HG03045 (cell line): ENCODE data around the gene MUC5AC.
"Not testable (repeated sequence)": the region's sequence is repeated elsewhere in the genome, so short reads cannot be mapped to it uniquely, and the experiment has no call there.

Experiments
- ATAC-seq: cut with Tn5 transposase; IDR thresholded peaks from one replicate; pipeline ENCODE4 v1.9.1; 2021; ENCODE audit warnings: mild to moderate bottlenecking, moderate library complexity; ENCODE audit not compliant: unreplicated experiment

Gene MUC5AC

GRCh38 chr11:1206391-1207271 lies 48.9 kb downstream of the MUC5AC start:
- no peak for ATAC-seq

DNA sequence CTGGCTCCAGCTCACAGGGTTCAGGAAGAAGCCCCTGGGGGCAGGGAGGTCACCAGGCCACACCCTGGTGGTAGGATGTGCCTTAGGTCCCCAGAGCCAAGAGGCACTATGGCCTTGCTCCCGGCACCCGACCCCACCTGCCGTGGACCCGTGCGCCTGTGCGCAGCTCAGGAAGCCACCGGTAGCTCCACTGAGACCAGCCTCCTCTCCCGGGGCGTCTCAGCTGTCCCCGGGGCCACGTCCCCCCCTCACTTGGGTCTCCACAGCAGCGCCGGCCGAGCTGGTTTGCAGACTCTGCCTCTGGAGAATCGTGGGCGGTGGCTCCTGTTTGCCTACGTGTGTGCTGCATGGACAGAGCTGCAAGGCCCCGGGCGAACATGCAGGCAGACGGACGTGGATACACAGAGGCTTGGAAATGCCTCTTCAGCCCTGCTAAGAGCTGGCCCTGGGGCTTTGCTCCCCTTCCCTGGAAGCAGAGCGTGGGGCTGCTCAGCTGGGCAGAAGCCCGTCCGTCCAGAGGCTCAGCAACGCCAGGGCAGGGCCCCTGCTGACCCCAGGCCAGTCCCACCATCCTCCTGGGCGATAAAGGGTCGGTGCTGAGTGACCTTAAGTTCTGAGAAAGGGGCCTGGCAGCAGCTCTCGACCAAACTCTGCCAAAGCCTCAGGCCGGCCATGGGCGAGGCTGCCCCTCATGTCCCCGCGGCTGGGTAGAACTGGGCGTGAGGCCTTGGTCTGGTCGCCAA lies 49.8 kb downstream of the MUC5AC start:
- ATAC-seq: no peak

DNA sequence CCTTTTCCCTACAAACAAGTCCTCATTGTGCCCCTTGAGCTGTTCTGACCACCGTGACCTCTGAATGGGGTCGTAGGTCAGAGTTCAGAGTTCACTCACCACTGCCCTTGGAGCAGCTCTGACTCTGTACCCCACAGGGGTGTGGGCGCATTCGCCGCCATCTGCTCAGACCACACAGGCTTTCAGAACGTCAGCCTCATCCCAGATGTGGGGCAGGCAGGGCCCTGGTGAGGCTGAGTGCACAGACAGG lies 50.3 kb downstream of the MUC5AC start:
- ATAC-seq: no peak

GRCh38 chr11:1208394-1209261 lies 50.9 kb downstream of the MUC5AC start:
- no peak for ATAC-seq

DNA sequence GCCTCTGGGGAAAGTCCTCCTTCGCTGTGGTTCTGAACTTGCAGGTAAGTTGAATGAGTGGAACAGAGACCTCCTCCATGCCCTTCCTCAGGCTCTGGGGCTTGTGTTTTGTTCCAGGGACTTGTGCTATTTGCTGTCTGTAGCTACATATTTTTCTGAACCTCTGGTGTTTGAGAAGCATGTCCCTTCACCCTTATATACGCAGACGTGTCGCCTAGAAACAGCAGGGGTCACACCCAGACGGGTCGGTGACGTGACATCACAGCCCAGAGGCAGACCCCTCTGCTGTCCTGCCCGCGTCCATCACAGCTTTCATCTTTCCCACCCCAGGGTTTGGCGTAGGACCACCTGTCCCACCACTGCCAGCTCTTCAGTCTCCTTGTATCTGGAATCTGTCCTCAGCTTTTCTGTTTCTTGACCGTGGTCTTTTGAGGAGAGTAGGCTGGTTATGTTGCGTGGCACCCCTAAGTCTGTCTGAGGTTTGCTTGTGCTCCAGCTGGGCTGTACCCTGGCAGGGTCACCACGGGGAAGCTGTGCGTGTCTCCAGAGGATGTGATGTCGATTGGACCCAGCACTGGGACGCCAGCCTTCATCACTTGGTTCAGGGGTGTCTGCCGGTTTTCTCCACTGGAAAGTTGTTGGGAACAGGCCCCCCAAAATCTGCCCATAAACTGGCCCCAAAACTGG lies 51.8 kb downstream of the MUC5AC start:
- no peak for ATAC-seq

GRCh38 chr11:1211838-1212237 lies 54.1 kb downstream of the MUC5AC start:
- ATAC-seq: no peak

DNA sequence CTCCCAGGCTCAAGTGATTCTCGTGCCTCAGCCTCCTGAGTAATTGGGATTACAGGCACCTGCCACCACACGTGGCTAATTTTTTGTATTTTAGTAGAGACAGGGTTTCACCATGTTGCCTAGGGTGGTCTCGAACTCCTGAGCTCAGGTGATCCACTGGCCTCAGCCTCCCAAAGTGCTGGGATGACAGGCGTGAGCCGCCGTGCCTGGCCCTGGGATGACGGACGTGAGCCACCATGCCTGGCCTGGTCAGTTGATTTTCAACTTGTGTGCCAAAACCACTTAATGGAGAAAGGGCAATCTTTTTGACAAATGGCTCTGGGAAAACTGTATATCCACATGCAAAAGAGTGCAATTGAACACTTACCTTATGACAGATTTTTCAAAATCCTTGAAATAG lies 58.1 kb downstream of the MUC5AC start:
- not testable (repeated sequence) for ATAC-seq

- no peak for ATAC-seq
Measured at GRCh38 chr11:1217151-1217550, 59.4 kb downstream of the MUC5AC start.

DNA sequence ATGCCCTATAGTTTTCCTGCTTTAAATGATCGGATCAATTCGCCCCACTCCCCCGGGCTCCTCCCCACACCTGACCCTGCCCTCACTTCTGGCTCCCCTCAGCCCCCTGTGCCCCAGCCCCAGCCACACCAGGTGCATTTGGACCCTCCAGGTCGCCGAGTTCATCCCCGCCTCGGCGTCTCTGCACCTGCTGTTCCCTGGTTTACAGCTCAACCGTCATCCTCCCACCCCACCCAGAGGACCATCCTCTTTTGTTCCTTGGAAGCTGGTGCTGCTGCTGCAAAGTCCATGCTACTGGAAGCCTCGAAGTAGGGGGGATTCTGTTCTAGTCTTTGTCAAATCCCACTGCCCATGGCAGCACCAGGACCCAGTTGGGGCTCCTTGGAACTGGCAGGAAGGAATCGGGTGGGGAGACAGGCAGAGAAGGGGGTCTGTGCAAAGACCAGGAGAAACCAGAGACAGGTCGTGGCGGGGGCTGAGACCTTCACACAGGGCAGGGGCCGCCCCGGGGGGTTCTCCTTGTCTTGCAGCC lies 60.6 kb downstream of the MUC5AC start:
- ATAC-seq: no peak

DNA sequence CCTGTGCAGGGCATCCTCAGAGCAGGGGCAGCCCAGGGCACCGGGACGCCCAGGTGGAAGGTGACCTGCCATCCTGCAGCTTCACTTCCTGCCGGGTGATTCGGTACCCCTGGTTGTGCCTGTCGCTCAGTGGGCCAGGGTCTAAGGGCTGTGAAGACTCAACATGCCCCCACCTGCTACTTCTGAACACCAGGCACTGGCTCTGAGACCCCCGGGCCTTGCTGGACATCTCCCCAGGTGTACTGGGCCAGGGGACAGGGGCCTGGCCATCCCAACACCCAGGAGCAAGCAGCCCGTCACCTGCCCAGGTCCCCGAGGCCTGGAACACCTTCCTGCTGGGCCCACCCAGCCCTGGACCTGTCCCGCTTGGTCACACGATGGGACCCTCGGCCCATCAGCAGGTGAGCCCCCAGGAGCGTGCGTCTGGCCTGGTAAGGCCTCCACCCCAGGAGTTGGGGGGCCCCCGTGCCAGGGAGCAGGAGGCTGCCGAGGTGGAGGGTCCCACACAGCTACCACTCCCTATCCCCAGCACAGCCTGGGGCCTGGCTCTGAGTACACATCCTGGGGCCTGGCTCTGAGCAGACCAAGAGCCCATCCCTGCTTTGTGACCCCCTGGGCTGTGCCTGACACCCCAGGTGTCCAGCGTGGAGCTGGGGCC lies 61.2 kb downstream of the MUC5AC start:
- no peak for ATAC-seq

GRCh38 chr11:1219446-1219833 lies 61.7 kb downstream of the MUC5AC start:
- no peak for ATAC-seq

- ATAC-seq: no peak
Measured at GRCh38 chr11:1219834-1220815, 62.4 kb downstream of the MUC5AC start.

DNA sequence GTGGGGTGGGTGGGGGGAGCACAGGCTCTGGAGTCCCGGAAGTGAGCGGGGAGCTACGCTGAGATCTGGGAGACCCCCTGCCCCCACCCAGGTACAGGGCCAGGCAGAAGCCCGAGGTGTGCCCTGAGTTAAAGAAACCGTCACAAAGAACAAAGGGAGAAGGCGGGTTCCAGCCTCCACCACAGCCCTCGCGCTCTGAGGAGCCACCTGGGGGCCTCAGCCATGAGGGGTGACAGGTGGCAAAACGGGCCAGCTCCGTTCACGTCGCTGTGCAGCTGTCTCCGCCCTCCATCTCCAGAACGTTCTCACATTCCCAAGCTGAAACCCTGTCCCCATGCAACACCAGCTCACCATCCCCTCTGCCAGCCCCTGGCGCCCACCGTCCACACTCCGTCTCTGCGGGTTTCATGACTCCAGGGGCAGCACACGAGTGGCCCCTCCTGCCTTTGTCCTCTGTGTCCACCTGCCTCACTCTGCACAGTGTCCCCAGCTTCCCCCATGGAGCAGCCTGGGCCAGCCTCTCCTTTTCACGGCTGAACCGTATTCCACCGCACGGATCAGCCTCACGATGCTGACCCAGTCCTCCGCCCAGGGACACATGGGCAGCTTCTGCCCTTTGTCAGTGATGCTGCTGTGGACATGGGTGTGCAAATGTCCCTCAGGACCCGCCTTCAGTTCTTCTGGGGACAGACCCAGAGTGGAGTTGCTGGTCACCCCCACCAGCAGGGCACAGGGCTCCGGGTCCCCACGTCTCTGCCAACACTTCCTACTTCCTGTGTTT lies 63.4 kb downstream of the MUC5AC start:
- no peak for ATAC-seq

DNA sequence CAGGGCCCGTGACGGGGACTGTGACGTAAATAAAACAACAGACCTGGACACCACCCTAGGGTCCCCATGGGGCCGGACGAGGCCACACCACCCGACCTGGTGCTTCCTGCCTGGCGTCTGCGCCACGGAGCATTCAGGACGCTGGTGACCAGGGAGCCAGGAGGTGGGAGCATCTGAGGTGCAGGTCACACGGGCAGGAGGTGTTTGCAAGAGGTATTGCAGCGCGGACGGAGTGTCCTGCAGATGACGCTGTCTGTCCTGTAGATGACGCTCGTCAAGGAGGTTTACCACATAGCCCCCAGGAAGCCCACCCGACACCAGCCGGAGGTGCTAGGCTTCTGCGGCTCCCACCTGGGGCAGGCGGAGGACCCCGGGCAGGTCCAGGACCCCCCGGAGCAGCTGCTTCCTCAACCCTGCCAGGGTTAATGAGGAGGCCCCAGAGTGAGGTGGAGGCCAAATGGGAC lies 64.1 kb downstream of the MUC5AC start:
- no peak for ATAC-seq

DNA sequence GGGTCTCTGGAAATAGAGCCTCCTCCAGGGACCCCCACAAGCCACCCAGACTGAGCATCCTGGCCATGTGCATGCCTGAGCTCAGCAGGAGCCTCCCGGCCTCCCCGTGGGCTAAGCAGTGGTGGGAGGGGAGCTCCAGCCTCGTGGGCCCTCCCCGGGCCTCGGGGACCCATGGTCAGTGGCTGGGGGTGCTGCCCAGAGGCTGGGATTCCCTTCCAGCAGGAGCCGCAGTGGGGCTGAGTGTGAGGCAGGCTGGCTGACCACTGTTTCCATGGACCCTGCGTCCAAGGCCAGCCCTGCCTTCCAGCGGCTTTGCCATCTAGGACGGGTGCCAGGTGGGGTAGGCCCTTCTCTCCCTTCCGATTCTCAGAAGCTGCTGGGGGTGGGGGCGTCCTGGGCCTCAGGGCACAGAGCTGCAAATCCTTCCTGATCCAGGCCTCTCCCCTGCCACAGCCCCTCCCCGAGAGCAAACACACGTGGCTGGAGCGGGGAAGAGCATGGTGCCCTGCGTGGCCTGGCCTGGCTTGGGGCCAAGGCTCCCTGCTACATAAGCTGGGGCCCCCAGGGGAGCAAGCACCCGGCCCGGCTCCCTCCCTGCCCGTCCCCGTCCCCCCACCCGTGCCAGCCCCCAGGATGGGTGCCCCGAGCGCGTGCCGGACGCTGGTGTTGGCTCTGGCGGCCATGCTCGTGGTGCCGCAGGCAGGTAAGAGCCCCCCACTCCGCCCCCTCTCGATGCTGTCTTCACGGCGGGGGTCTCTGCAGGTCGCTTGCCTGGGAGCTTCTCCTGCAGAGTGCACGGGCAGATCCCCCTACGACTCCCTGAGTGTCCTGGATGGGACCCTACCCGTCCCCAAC lies 65.0 kb downstream of the MUC5AC start, which contains the start of gene MUC5B:
TSS of gene MUC5B (plus strand) at position 576 of the 855 bp plus-strand sequence. CDS start at position 634, 58 bp downstream.
- no peak for ATAC-seq

DNA sequence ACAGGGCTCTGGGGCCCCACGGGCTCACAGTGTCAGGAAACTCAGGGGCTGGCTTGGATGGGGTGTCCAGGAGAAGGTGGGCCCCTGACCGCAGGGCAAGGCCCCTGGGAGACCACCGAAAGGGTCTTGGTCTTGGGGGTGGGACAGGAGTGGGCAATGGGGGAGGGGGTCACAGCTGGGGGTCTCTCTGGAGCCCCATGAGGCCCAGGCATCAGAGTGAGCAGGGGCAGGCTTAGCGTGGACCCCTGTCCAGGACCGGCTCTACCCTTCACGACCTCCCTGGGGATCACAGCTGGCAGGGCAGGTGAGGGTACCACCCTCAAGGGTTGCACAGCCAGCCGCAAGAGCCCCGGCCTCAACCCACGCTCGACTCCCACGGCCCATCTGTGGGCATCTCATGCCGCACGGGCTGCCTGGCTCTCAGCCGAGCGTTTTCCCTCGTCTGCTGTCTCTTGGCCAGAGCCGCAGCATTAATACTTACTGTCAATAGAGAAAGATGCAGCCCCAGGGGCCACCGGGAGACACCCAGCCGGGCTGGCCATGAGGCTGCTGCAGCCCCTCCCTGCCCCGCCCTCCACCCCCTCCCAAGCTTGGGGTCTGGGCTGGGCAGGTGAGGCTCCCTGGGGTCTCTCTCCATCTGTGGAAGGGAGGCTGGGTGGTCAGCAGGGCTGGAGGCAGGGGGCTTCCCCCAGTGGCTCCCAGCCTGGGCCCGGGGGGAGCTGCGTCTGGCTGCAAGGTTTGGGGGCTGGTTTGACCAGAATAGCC lies 65.8 kb downstream of the MUC5AC start:
- ATAC-seq: no peak
